H1 (cell line): ENCODE data around the gene PLEKHA4. TPM values are rescaled to one million over a fixed set of nuclear protein-coding genes. Genes with fewer than 3 reads are reported as not detected.

ENCODE experiments used
- CHD7 ChIP-seq: fragments of 300-600 bp; sonication (generic); IDR thresholded peaks from 2 replicates; pipeline ENCODE4 v1.7.1; 2012; ENCODE audit warnings: low read length, moderate library complexity, mild to moderate bottlenecking, inconsistent platforms; ENCODE audit not compliant: insufficient replicate concordance
- FOSL1 ChIP-seq: IDR thresholded peaks from 2 replicates; pipeline ENCODE4 v1.6.1; 2011; ENCODE audit warnings: mild to moderate bottlenecking, low read depth, low read length, moderate library complexity; ENCODE audit not compliant: insufficient read depth
- GTF2F1 ChIP-seq: IDR thresholded peaks from 2 replicates; pipeline ENCODE4 v1.6.1; 2012; ENCODE audit warnings: low read depth, low read length, improper control_type of control experiment, borderline replicate concordance
- MAX ChIP-seq: IDR thresholded peaks from 2 replicates; pipeline ENCODE4 v1.6.1; 2012; ENCODE audit warnings: inconsistent platforms
- NANOG ChIP-seq: IDR thresholded peaks from 2 replicates; pipeline ENCODE4 v1.6.1; 2011; ENCODE audit warnings: low read length, low read depth, mild to moderate bottlenecking, inconsistent platforms; ENCODE audit not compliant: insufficient read depth, poor library complexity, severe bottlenecking
- SAP30 ChIP-seq: fragments of 300-600 bp; sonication (generic); IDR thresholded peaks from 2 replicates; pipeline ENCODE4 v1.7.1; 2012; ENCODE audit warnings: low read length, moderate library complexity, mild to moderate bottlenecking, inconsistent platforms; ENCODE audit not compliant: insufficient read depth, insufficient replicate concordance
- SIRT6 ChIP-seq: IDR thresholded peaks from one replicate; pipeline ENCODE4 v1.7.1; 2012; ENCODE audit warnings: low read length, inconsistent platforms
- SRF ChIP-seq: IDR thresholded peaks from 2 replicates; pipeline ENCODE4 v1.6.1; 2011; ENCODE audit warnings: mild to moderate bottlenecking, low read depth, low read length, moderate library complexity
- TAF1 ChIP-seq: IDR thresholded peaks from 2 replicates; pipeline ENCODE4 v1.6.1; 2011; ENCODE audit warnings: mild to moderate bottlenecking, low read depth, low read length
- USF2 ChIP-seq: IDR thresholded peaks from 2 replicates; pipeline ENCODE4 v1.6.1; 2011; ENCODE audit warnings: low read length, improper control_type of control experiment
- polyA plus RNA-seq, 7 experiments: library from polyadenylated mRNA; depleted of rRNA in 3 of 7; stranded (reverse) in 5 of 7; unstranded in 2 of 7; fragments of >200 nt in 5 of 7; fragments of 200-250 nt in 2 of 7; gene quantifications; 1 replicate in 5 of 7; 2 replicates in 1 of 7; 4 replicates in 1 of 7; pipeline versions ENCODE4 v1.2.1 to v1.2.3, GENCODE V29; 2011 to 2013; ENCODE audit warnings: missing spikeins in 2 of 7, mixed read lengths in 2 of 7
- total RNA-seq: library from RNA; stranded (reverse); fragmentation: NEBNext Ultra II Directional; extraction: Animal tissue kit (Norgen Biotek cat#: 25700); gene quantifications from 2 replicates; pipeline ENCODE4 v1.2.1, GENCODE V29; 2021

Gene PLEKHA4
- total and polyA plus RNA-seq, 2 of the 8 experiments (the other 6 are each of a cell fraction or from before 2014, with no cell fraction given), result 8.2 to 18.0 TPM

- TF ChIP-seq CHD7, result no peak
- TF ChIP-seq MAX, result no peak
- no peak for TF ChIP-seq USF2
- no peak for TF ChIP-seq SAP30
- no peak for TF ChIP-seq GTF2F1
- TF ChIP-seq SRF, result no peak
- TF ChIP-seq NANOG, result no peak
- no peak for TF ChIP-seq SIRT6
- no peak for TF ChIP-seq FOSL1
- TF ChIP-seq TAF1, result no peak
Measured at GRCh38 chr19:48854103-48854502, 14.3 kb downstream of the PLEKHA4 start (continued).
